GM19452 (cell line): ENCODE measurements around the gene ARHGEF4.

Source experiments
- ATAC-seq: cut with Tn5 transposase; IDR thresholded peaks from one replicate; pipeline ENCODE4 v1.9.1; 2021; ENCODE audit not compliant: unreplicated experiment

The ARHGEF4 gene

GRCh38 chr2:131035112-131035825 is 198.6 kb downstream of the ARHGEF4 start:
- ATAC-seq = no peak

- no peak for ATAC-seq
Observed at GRCh38 chr2:131035826-131036231, 199.1 kb downstream of the ARHGEF4 start.

GRCh38 chr2:131036269-131036668 is 199.6 kb downstream of the ARHGEF4 start:
- no peak for ATAC-seq

GRCh38 chr2:131036696-131037397 is 200.1 kb downstream of the ARHGEF4 start:
- ATAC-seq = no peak

GRCh38 chr2:131037398-131038257 is 200.9 kb downstream of the ARHGEF4 start:
- no peak for ATAC-seq

GRCh38 chr2:131038258-131039100 is 201.8 kb downstream of the ARHGEF4 start:
- no peak for ATAC-seq

GRCh38 chr2:131039101-131039440 is 202.4 kb downstream of the ARHGEF4 start:
- ATAC-seq = no peak

GRCh38 chr2:131039535-131039907 is 202.8 kb downstream of the ARHGEF4 start:
- ATAC-seq = no peak

- ATAC-seq = no peak
Observed at GRCh38 chr2:131039908-131040660, 203.4 kb downstream of the ARHGEF4 start.

GRCh38 chr2:131040661-131041401 is 204.1 kb downstream of the ARHGEF4 start:
- no peak for ATAC-seq

GRCh38 chr2:131041402-131042147 is 204.9 kb downstream of the ARHGEF4 start:
- ATAC-seq = no peak

GRCh38 chr2:131042148-131042775 is 205.5 kb downstream of the ARHGEF4 start:
- no peak for ATAC-seq

GRCh38 chr2:131043199-131044074 is 206.7 kb downstream of the ARHGEF4 start:
- no peak for ATAC-seq

GRCh38 chr2:131044075-131044756 is 207.5 kb downstream of the ARHGEF4 start:
- no peak for ATAC-seq

- no peak for ATAC-seq
Observed at GRCh38 chr2:131044757-131045150, 208.0 kb downstream of the ARHGEF4 start.

GRCh38 chr2:131045286-131046027 is 208.7 kb downstream of the ARHGEF4 start:
- no peak for ATAC-seq
